Mesenteric fat pad (tissue), 1 donor: ENCODE measurements around the gene FSD2. TPM values are rescaled to one million over a fixed set of nuclear protein-coding genes. Genes with fewer than 3 reads are reported as not detected.
A peak's percentile ranks its signal among the peaks of the same experiment; 100 is the strongest.
"Not testable (repeated sequence)": the region's sequence is repeated elsewhere in the genome, so short reads cannot be mapped to it uniquely, and the experiment has no call there.

Source experiments
- DNase-seq: peaks from one replicate; pipeline ENCODE4 v3.0.0-alpha.2; 2020; ENCODE audit warnings: low spot score
- total RNA-seq: library from RNA; stranded (reverse); fragmentation: NEBNext Ultra II Directional; extraction: Animal tissue kit (Norgen Biotek cat#: 25700); gene quantifications from one replicate; pipeline ENCODE4 v1.2.1, GENCODE V29; 2021
- donor health status: DM: yes; HTN: yes; CAD: no.

FSD2 gene
- total RNA-seq, 1 donor from 2014 or later, result not detected

DNA sequence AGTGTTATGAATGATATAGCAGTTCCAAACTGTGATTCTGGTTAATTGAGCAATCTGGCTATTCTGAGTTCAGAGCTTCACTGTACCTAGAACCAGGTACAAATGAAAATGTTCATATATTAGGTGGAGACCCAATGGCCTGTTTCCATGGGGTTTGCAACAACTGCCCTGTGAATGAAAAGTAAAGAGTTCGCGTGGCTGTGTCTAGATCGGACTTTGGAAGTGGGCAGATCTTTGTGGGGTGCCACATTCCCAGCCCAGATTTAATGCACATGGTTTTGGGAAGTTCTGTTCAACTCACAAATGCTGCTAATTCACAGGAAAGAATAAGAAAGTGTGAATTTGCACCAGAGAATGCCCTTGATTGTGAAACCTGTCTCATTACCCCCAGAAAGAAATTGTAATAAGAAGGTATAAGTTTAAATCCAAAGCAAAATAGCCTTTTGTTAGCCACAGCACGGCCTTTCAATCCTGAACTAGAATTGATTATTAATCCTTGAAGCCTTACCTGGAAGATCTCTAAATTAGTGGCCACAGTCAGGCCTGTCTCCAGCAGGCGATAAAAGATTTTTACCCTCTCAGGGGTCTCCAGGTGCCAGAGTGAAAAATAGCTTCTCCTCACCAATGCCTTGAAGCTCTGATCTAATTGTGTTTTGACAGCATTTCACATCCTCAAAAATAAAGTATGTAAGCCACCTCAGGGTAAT, 26.2 kb upstream of the FSD2 start:
- DNase-seq, result no peak

DNA sequence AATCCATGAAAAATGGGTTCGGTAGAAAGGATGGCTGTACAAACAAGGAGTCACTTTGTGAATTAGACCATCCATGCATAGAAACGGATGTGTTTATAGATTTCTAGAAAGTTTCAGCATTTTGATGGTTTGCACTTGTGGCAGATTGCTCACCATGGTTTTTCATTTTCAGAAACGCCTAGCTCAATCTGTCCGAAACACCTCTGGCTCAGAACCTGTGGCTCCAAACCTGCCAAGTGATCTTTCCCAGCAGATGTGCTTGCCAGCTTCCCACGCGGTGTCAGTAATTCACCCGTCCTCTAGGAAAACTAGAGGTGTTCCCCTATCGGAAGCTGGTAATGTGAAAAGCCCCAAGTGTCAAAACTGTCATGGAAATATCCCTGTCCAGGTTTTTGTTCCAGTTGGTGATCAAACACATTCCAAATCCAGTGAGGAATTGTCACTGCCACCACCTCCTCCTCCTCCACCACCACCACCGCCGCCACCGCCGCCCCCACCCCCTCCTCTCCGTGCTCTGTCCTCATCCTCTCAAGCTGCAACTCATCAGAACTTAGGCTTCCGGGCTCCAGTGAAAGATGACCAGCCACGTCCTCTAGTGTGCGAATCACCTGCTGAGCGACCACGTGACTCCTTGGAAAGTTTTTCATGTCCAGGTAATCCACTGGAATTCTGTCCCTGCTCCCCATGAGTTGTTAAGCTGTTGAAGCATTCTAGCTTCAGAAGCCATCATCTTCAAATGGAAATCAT, 24.7 kb upstream of the FSD2 start:
- no peak for DNase-seq

- DNase-seq, result no peak
These were observed 23.4 kb upstream of the FSD2 start for GRCh38 chr15:82829234-82829633.

DNA sequence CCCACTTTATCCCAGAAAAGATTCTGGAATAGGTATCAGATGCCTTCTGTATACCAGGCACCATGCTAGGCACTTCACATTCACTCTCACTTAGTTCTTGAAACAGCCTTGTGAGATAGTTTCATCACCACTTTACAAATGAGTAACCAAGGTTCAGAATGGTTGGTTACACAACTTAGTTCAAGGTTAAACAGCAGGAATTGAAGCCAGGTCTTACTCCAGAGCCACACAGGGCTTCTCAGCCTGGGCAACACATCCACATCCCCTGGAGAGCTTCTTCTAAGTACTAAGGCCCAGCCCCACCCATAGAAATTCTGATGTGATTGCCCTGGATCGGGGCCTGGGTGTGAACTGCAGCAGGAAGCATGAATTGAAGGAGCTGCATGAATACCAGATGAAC, 22.2 kb upstream of the FSD2 start:
- DNase-seq, result no peak

DNA sequence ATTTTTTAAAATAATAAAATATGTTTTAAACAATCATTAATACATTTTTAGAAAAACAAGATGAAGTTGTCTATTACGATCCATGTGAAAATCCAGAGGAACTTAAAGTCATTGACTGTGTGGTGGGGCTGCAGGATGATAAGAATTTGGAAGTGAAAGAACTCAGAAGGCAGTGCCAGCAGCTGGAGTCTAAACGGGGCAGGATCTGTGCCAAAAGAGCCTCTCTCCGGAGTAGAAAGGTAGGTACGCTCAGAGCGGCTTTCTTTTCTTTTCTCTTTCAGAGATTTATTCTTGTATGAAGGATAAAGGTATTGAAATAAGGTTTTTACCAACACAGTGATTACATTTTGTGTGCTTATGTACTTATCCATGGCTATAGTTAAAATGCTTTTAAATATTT, 17.2 kb upstream of the FSD2 start:
- no peak for DNase-seq

GRCh38 chr15:82821851-82822250, 16.0 kb upstream of the FSD2 start:
- not testable (repeated sequence) for DNase-seq

GRCh38 chr15:82821396-82821795, 15.5 kb upstream of the FSD2 start:
- DNase-seq, result not testable (repeated sequence)

DNA sequence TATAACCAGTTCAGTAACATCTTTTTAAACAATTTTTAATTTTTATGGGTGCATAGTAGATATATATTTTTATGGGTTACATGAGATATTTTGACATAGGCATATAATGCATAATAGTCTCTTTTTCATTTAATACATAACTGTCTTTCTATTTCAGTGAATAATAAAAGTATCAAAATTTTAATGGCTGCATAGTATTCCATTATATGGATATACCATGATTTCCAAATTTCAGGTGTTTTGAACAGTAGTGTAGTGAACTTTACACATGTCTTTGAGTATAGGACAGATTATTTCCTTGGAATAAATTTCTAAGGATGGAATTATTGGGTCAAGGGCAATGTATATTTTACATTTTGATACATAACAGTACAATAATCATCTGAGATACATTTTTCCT, 14.3 kb upstream of the FSD2 start:
- no peak for DNase-seq

- no peak for DNase-seq
These were observed 7.1 kb upstream of the FSD2 start for GRCh38 chr15:82812994-82813393.

DNA sequence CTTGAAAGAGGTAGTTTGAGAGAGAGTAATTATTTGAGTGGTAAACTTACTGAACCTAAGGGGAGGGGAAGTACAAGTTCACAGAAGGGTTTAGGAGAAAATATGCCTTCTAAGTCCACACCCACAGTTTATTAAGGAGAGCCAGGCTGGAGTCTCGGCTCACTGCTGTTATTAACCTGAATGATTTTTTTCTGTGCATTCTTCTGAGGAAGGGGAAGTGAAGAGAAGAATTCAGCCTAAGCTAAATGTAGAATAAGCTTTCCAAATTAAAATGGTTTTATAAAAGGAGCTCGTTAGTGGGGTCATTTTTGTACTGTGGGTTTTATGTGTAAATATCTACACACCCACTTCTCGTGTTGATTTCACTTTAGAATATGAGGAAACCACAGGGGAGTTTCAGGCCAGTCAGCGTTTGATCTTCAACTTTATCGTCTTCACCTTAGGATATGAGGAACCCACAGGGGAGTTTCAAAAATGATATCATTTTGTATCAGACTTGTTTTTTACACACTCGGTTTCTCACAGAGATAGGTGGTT, 5.1 kb upstream of the FSD2 start:
- DNase-seq, result no peak

DNA sequence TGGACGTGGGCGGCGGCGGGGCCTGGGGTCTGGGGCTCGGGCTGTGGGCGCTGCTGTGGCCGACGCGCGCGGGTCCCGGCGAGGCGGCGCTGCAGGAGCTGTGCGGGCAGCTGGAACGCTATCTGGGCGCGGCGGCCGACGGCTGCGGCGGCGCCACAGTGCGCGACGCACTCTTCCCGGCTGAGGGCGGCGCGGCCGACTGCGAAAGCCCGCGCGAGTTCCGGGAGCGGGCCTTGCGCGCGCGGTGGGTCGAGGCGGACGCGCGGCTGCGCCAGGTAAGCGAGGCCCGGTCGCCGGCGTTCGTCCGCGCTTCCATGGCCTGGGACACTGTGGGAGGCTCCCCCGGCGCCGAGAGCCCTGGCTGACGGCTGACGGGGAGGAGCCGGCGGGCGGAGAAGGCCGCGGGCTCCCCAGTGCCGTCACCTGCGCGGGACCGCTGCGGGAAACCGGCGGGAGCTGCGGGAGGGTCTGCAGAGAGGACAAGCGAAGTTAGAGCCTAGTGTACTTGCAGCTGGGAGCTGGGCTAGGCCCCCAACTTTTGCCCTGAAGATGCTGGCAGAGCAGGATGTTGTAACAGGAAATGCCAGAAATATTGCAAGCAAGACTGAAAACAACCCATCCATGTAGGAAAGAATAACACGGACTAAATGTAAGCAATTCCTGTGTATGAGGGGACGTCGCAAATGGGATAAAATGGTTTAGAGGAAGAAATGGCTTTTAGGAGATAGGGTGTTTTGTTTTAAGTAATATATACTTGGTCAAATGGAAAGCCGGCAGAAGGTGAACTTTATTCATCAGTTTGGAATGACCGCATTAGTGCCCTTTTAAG, 4.4 kb upstream of the FSD2 start:
- no peak for DNase-seq

GRCh38 chr15:82809308-82810060, 3.6 kb upstream of the FSD2 start, which contains the start of gene WHAMM:
Gene WHAMM (plus strand): TSS chr15:82809628. CDS start chr15:82809727, 99 bp downstream.
- DNase-seq, result peak; percentile 99

DNA sequence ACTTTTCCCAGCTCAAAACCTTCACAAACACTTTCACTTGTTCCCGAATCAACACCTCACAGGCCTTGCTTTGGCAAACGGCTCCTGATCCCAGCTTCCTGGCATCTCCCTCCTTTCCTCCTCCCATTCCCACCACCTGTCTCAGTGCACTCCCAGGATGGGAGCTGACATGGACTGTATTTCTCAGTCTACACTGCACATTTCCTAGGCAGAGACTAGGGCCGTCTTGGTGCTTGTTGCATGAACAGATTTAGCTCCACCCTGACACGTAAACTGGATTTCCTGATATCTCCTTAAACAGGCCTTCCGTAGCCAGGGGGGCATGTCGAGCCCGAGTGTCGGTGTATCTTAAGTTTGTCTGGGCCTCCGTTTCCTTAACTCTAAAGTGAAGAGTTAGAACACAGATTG, 2.8 kb upstream of the FSD2 start:
- no peak for DNase-seq

- DNase-seq, result no peak
These were observed 2.2 kb upstream of the FSD2 start for GRCh38 chr15:82807920-82808633.

DNA sequence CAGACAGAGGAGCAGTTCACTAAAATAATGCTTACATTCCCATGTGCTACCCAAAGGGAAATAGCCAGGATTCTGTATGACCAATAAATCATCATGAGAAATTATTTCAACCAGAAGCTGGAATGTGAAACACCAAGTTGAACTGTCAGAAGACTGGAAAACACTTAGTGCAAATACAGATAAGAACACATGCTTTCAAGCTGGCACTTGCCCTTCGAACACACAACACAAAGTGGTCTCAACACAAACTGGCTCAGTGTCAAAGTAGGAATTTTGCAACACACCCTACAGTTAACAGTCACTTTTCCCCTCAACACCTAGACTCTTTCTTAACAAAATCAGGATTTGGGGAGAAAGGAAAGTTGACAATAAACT, 1.3 kb downstream of the FSD2 start:
- no peak for DNase-seq

- no peak for DNase-seq
These were observed 1.9 kb downstream of the FSD2 start for GRCh38 chr15:82803793-82804574.

DNA sequence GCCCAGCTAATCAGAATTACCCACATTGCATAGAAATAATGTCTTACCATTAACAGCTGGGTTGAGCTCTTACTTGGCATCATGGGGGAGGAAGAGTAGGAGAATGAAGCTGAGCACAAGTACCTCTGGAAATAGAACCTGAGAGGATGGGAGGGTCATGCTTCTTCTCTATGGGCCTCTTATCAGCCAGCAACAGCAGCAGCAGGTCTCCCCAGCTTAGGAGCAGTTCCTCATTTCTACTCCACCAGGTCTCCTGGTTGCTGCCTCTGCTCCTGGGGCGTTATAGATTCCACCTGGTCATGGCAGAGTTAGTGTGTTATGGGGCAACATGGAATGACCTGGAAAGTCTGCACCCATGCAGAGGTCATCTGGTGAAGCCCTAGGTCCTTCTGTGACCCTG, 3.4 kb downstream of the FSD2 start:
- no peak for DNase-seq

DNA sequence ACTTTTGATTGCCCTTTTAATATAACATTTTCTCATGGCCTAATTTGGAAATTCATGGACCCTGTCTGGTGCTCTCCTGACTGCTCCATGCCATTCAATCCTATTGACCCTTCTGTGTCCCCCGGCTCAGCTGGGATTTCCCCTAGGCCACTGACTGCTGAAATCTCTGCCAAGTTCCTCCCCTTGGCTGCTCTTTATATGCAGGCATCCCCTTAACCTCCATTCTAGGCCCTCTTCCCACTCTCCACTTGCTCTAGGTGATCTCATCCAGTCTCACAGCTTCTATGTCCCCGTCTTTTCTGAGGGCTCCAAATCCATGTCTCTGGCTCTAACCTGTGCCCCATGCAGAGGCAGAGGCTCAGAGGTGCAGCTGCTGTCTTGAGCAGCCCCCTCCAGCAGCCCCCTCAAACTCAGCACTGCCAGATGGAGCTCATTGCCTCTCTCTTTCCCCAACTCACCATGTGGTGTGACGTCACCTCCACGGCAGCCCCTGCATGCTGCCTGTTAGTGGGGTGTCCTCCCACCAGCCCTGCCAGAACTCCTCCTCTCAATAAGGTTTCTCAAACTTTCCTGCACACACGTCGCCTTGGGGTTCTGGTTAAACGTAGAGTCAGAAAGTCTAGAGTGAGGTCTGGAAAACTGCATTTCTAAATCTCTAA, 6.6 kb downstream of the FSD2 start:
- DNase-seq, result no peak
